Retina (tissue), 1 donor: ENCODE data around the gene BRD3.

Experiments
- DNase-seq: peaks from one replicate; pipeline ENCODE4 v3.0.0-alpha.2; 2016

BRD3 gene

GRCh38 chr9:134053941-134054761 lies 13.7 kb downstream of the BRD3 start:
- no peak for DNase-seq

- no peak for DNase-seq
Observed at GRCh38 chr9:134053401-134053871, 14.4 kb downstream of the BRD3 start.

- DNase-seq, result no peak
Observed at GRCh38 chr9:134052941-134053340, 14.9 kb downstream of the BRD3 start.

- DNase-seq, result no peak
Observed at GRCh38 chr9:134052491-134052890, 15.3 kb downstream of the BRD3 start.

- no peak for DNase-seq
Observed at GRCh38 chr9:134051319-134051718, 16.5 kb downstream of the BRD3 start.

GRCh38 chr9:134050726-134051125 lies 17.1 kb downstream of the BRD3 start:
- DNase-seq, result no peak

GRCh38 chr9:134049772-134050588 lies 17.8 kb downstream of the BRD3 start:
- no peak for DNase-seq

GRCh38 chr9:134049236-134049635 lies 18.6 kb downstream of the BRD3 start:
- DNase-seq, result no peak

- DNase-seq, result no peak
Observed at GRCh38 chr9:134048582-134048968, 19.3 kb downstream of the BRD3 start.

GRCh38 chr9:134047868-134048581 lies 19.8 kb downstream of the BRD3 start:
- no peak for DNase-seq

GRCh38 chr9:134046894-134047681 lies 20.7 kb downstream of the BRD3 start:
- DNase-seq, result no peak

GRCh38 chr9:134045841-134046544 lies 21.8 kb downstream of the BRD3 start:
- DNase-seq, result no peak

- DNase-seq, result no peak
Observed at GRCh38 chr9:134044944-134045343, 22.9 kb downstream of the BRD3 start.

- no peak for DNase-seq
Observed at GRCh38 chr9:134043531-134043988, 24.3 kb downstream of the BRD3 start.

- DNase-seq, result no peak
Observed at GRCh38 chr9:134041649-134041962, 26.2 kb downstream of the BRD3 start.

GRCh38 chr9:134040781-134041648 lies 26.8 kb downstream of the BRD3 start:
- DNase-seq, result no peak

GRCh38 chr9:134040176-134040565 lies 27.7 kb downstream of the BRD3 start:
- no peak for DNase-seq

GRCh38 chr9:134039386-134040175 lies 28.2 kb downstream of the BRD3 start:
- no peak for DNase-seq

- no peak for DNase-seq
Observed at GRCh38 chr9:134037641-134038040, 30.2 kb downstream of the BRD3 start.

- no peak for DNase-seq
Observed at GRCh38 chr9:134036130-134036529, 31.7 kb downstream of the BRD3 start.
